Upper lobe of left lung (tissue), 6 donors: ENCODE data around the gene TCEAL3. TPM values are rescaled to one million over a fixed set of nuclear protein-coding genes. Genes with fewer than 3 reads are reported as not detected.
A peak's percentile ranks its signal among the peaks of the same experiment; 100 is the strongest.
"Not testable (repeated sequence)": the region's sequence is repeated elsewhere in the genome, so short reads cannot be mapped to it uniquely, and the experiment has no call there.

Source experiments
- ATAC-seq, 2 donors: fragments of 200-7000 bp; cut with Tn5 transposase; one replicate each; pipeline ENCODE4 v1.9.1; 2022; ENCODE audit warnings: mild to moderate bottlenecking in 2 of 2, moderate library complexity in 2 of 2; ENCODE audit not compliant: low FRiP score in 2 of 2
- DNase-seq, 2 donors: peaks; one replicate each; pipeline ENCODE4 v3.0.0-alpha.2; 2019 to 2020
- H3K27ac ChIP-seq, 4 donors: fragments of 200-600 bp; sonication (generic); one replicate each; pipeline ENCODE4 v1.5.1; 2016 to 2019
- H3K27me3 ChIP-seq, 4 donors: fragments of 200-600 bp; sonication (generic); one replicate each; pipeline ENCODE4 v1.5.1; 2017 to 2019
- H3K36me3 ChIP-seq, 4 donors: fragments of 200-600 bp; sonication (generic); one replicate each; pipeline ENCODE4 v1.5.1; 2016 to 2019
- H3K4me1 ChIP-seq, 4 donors: fragments of 200-600 bp; sonication (generic); one replicate each; pipeline ENCODE4 v1.5.1; 2018 to 2019
- H3K4me3 ChIP-seq, 4 donors: fragments of 200-600 bp; sonication (generic); one replicate each; pipeline ENCODE4 v1.5.1; 2017 to 2019; ENCODE audit warnings: mild to moderate bottlenecking in 2 of 4, moderate library complexity in 1 of 4
- H3K9me3 ChIP-seq, 4 donors: fragments of 200-600 bp; sonication (generic); one replicate each; pipeline ENCODE4 v1.5.1; 2018 to 2019
- CTCF ChIP-seq, 6 experiments: fragments of 450-650 bp in 4 of 6; fragments of 200-600 bp in 2 of 6; sonication (generic) in 2 of 6; IDR thresholded peaks; one replicate each; pipeline ENCODE4 v1.5.1; 2016 to 2019; ENCODE audit warnings: antibody characterized with exemption in 6 of 6
- EP300 ChIP-seq, 4 donors: sonication (generic); formaldehyde crosslinking; IDR thresholded peaks; one replicate each; pipeline ENCODE4 v1.5.1; 2017; ENCODE audit warnings: antibody characterized with exemption in 4 of 4, control low read depth in 2 of 4
- POLR2A ChIP-seq, 4 donors: fragments of 450-650 bp; IDR thresholded peaks; one replicate each; pipeline ENCODE4 v1.5.1; 2016 to 2017; ENCODE audit warnings: antibody characterized with exemption in 4 of 4, mild to moderate bottlenecking in 2 of 4
- POLR2AphosphoS5 ChIP-seq, 2 donors: sonication (generic); formaldehyde crosslinking; IDR thresholded peaks; one replicate each; pipeline ENCODE4 v1.5.1; 2017; ENCODE audit warnings: antibody characterized with exemption in 2 of 2
- WGBS, 2 donors: methylation state at CpG; one replicate each; pipeline ENCODE4 v1.1.5; 2017 to 2018; 5-methylcytosine and 5-hydroxymethylcytosine counted together
- total RNA-seq, 6 donors: library from RNA; depleted of rRNA in 4 of 6; stranded (reverse); fragments of >200 nt in 4 of 6; gene quantifications; one replicate each; pipeline versions ENCODE4 v1.1.0 to v1.2.1, GENCODE V29; 2016 to 2021
- donor health status: DM: no; HTN: no; CAD: no; lungs with moderate emphysema.
- donor health status: DM: no; HTN: yes; CAD: no; lungs with severe emphysema.

TCEAL3 gene
- total RNA-seq, 6 donors from 2014 or later: 17.8 to 27.9 (median 25.2) TPM

GRCh38 chrX:103635436-103635835 lies 27.7 kb downstream of the TCEAL3 start:
- no peak overlapping the region for H3K4me3 ChIP-seq
- no peaks in the 10 kb centered on the region for H3K36me3 ChIP-seq
- H3K4me1 ChIP-seq: no peaks in the 10 kb centered on the region
- 50 to 77% methylated on average over 2 of the region's 2 CpGs for whole genome bisulfite sequencing, 2 donors
- no peak for TF ChIP-seq POLR2A (IDR thresholded peaks at IDR 0.05)
- no peak for TF ChIP-seq EP300 (IDR thresholded peaks at IDR 0.05)
- TF ChIP-seq CTCF (IDR thresholded peaks at IDR 0.05): no peak
- TF ChIP-seq POLR2AphosphoS5 (IDR thresholded peaks at IDR 0.05): no peak
- H3K27me3 ChIP-seq: no peaks in the 10 kb centered on the region
- DNase-seq: no peak
- no peak overlapping the region for H3K27ac ChIP-seq
- no peaks in the 10 kb centered on the region for H3K9me3 ChIP-seq
- ATAC-seq: no peak

- H3K9me3 ChIP-seq: no peaks in the 10 kb centered on the region
- DNase-seq (no peak), ATAC-seq (no peak)
- H3K36me3 ChIP-seq: no peaks in the 10 kb centered on the region
- no peaks in the 10 kb centered on the region for H3K4me1 ChIP-seq
- H3K27ac ChIP-seq: no peak overlapping the region
- TF ChIP-seq CTCF (IDR thresholded peaks at IDR 0.05): no peak
- TF ChIP-seq EP300 (IDR thresholded peaks at IDR 0.05): no peak
- TF ChIP-seq POLR2A (IDR thresholded peaks at IDR 0.05): no peak
- TF ChIP-seq POLR2AphosphoS5 (IDR thresholded peaks at IDR 0.05): no peak
- WGBS, 2 donors: 56 to 86% methylated on average over 2 of the region's 2 CpGs
- H3K27me3 ChIP-seq: no peaks in the 10 kb centered on the region
- H3K4me3 ChIP-seq: no peak overlapping the region
Observed at GRCh38 chrX:103637604-103638338, 30.0 kb downstream of the TCEAL3 start.

- peak in 1 of 2 donors; percentile 50 for ATAC-seq
- 47% methylated on average over 6 of the region's 6 CpGs; no CpG with 5 or more reads in 1 of the 2 donors for WGBS, 2 donors
- H3K4me1 ChIP-seq, H3K4me3 ChIP-seq, H3K36me3 ChIP-seq, DNase-seq, H3K27ac ChIP-seq, H3K27me3 ChIP-seq, H3K9me3 ChIP-seq: not testable (repeated sequence)
Observed at GRCh38 chrX:103638479-103639346, 30.9 kb downstream of the TCEAL3 start.

GRCh38 chrX:103640401-103641155 lies 32.8 kb downstream of the TCEAL3 start:
- no peaks in the 10 kb centered on the region for H3K9me3 ChIP-seq
- WGBS, 2 donors: 68 to 85% methylated on average over 4 of the region's 4 CpGs
- DNase-seq (no peak), ATAC-seq (no peak)
- H3K4me1 ChIP-seq: no peaks in the 10 kb centered on the region
- TF ChIP-seq POLR2A (IDR thresholded peaks at IDR 0.05): no peak
- TF ChIP-seq EP300 (IDR thresholded peaks at IDR 0.05): no peak
- TF ChIP-seq POLR2AphosphoS5 (IDR thresholded peaks at IDR 0.05): no peak
- TF ChIP-seq CTCF (IDR thresholded peaks at IDR 0.05): no peak
- no peaks in the 10 kb centered on the region for H3K27me3 ChIP-seq
- H3K36me3 ChIP-seq: no peaks in the 10 kb centered on the region
- H3K27ac ChIP-seq: no peak overlapping the region
- no peak overlapping the region for H3K4me3 ChIP-seq

GRCh38 chrX:103644125-103644524 lies 36.4 kb downstream of the TCEAL3 start:
- WGBS, 2 donors: 63 to 78% methylated on average over 1 of the region's 1 CpG
- Histone ChIP-seq H3K4me1 (no peaks in the 10 kb centered on the region), H3K27ac (no peak overlapping the region), H3K9me3 (peaks cover 0 to 6% (median 0%) of the 10 kb centered on the region in 4 donors), H3K4me3 (no peak overlapping the region), H3K36me3 (no peaks in the 10 kb centered on the region), H3K27me3 (no peaks in the 10 kb centered on the region)
- no peak for TF ChIP-seq EP300 (IDR thresholded peaks at IDR 0.05)
- no peak for TF ChIP-seq POLR2AphosphoS5 (IDR thresholded peaks at IDR 0.05)
- no peak for TF ChIP-seq CTCF (IDR thresholded peaks at IDR 0.05)
- no peak for TF ChIP-seq POLR2A (IDR thresholded peaks at IDR 0.05)
- no peak for ATAC-seq
- no peak for DNase-seq
